Measurements from ENCODE around the gene GATA1.
A peak's percentile ranks its signal among the peaks of the same experiment; 100 is the strongest.

DNA sequence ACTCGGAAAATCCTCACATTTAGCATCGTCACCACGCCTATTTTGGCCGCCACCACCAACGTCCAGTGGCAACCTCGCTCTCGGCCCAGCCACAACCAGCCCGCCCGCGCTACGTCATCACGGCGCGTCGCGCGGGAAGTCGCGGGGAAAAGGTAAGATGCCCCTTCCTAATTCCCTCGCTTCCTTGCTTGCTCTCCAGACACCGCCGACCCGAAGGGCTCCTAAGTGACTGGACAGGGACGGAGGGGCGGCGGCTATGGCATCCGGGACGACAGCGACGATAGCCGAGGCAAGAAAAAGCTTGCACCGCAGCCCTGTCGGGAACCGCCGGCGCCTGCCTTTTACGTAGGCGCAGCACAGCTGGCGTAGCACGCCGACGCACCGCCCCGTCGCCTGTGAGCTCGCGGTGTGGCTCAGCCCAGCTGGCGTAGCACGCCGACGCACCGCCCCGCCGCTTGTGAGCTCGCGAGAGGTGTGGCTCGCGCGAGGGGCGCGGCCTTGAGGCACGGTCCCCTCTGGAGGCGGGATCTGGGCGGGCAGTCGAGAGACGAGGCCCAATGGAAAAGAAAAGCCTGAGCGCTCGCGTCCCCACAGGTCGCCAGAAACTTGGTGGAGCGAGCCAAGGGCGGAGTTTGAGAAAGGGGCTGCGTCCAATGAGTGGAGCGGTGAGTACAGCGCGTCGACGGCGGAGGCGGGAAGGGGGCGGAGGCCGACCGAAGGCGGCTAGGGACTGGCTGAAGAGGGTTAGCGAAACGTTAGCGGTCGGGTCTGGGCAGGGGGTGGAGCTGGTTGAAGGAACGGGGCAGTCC, 15.1 kb downstream of the GATA1 start, which contains the start of gene HDAC6:
- TF ChIP-seq, protein P1, sequence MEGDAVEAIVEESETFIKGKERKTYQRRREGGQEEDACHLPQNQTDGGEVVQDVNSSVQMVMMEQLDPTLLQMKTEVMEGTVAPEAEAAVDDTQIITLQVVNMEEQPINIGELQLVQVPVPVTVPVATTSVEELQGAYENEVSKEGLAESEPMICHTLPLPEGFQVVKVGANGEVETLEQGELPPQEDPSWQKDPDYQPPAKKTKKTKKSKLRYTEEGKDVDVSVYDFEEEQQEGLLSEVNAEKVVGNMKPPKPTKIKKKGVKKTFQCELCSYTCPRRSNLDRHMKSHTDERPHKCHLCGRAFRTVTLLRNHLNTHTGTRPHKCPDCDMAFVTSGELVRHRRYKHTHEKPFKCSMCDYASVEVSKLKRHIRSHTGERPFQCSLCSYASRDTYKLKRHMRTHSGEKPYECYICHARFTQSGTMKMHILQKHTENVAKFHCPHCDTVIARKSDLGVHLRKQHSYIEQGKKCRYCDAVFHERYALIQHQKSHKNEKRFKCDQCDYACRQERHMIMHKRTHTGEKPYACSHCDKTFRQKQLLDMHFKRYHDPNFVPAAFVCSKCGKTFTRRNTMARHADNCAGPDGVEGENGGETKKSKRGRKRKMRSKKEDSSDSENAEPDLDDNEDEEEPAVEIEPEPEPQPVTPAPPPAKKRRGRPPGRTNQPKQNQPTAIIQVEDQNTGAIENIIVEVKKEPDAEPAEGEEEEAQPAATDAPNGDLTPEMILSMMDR (IDR thresholded peaks at IDR 0.05): no peak
- TF ChIP-seq, protein P2, sequence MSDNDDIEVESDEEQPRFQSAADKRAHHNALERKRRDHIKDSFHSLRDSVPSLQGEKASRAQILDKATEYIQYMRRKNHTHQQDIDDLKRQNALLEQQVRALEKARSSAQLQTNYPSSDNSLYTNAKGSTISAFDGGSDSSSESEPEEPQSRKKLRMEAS (IDR thresholded peaks at IDR 0.05; ENCODE audit: low read depth): no peak
- TF ChIP-seq RFX5 (IDR thresholded peaks at IDR 0.05; ENCODE audit: low read length): no peak
- no peak for TF ChIP-seq RAD21 (IDR thresholded peaks at IDR 0.05; ENCODE audit: low read length)
- TF ChIP-seq, protein P3, sequence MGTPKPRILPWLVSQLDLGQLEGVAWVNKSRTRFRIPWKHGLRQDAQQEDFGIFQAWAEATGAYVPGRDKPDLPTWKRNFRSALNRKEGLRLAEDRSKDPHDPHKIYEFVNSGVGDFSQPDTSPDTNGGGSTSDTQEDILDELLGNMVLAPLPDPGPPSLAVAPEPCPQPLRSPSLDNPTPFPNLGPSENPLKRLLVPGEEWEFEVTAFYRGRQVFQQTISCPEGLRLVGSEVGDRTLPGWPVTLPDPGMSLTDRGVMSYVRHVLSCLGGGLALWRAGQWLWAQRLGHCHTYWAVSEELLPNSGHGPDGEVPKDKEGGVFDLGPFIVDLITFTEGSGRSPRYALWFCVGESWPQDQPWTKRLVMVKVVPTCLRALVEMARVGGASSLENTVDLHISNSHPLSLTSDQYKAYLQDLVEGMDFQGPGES (IDR thresholded peaks at IDR 0.05; ENCODE audit: low read depth, low read length): no peak
- no peak for TF ChIP-seq SMC3 (IDR thresholded peaks at IDR 0.05; ENCODE audit: low read depth, low read length)
- TF ChIP-seq YY1 (IDR thresholded peaks at IDR 0.05; ENCODE audit: low read depth): no peak
- TF ChIP-seq, protein P4, sequence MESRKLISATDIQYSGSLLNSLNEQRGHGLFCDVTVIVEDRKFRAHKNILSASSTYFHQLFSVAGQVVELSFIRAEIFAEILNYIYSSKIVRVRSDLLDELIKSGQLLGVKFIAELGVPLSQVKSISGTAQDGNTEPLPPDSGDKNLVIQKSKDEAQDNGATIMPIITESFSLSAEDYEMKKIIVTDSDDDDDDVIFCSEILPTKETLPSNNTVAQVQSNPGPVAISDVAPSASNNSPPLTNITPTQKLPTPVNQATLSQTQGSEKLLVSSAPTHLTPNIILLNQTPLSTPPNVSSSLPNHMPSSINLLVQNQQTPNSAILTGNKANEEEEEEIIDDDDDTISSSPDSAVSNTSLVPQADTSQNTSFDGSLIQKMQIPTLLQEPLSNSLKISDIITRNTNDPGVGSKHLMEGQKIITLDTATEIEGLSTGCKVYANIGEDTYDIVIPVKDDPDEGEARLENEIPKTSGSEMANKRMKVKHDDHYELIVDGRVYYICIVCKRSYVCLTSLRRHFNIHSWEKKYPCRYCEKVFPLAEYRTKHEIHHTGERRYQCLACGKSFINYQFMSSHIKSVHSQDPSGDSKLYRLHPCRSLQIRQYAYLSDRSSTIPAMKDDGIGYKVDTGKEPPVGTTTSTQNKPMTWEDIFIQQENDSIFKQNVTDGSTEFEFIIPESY (IDR thresholded peaks at IDR 0.05; ENCODE audit: borderline replicate concordance, low read depth): peak; percentile 92
- TF ChIP-seq, protein P5, sequence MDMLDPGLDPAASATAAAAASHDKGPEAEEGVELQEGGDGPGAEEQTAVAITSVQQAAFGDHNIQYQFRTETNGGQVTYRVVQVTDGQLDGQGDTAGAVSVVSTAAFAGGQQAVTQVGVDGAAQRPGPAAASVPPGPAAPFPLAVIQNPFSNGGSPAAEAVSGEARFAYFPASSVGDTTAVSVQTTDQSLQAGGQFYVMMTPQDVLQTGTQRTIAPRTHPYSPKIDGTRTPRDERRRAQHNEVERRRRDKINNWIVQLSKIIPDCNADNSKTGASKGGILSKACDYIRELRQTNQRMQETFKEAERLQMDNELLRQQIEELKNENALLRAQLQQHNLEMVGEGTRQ (IDR thresholded peaks at IDR 0.05; ENCODE audit: borderline replicate concordance, low read depth, low read length): no peak
- TF ChIP-seq GATA2 (CRISPR knock-in tag; IDR thresholded peaks at IDR 0.05): no peak
